ENCODE results near the gene C19orf44. TPM values are rescaled to one million over a fixed set of nuclear protein-coding genes. Genes with fewer than 3 reads are reported as not detected.
"Not testable (repeated sequence)": the region's sequence is repeated elsewhere in the genome, so short reads cannot be mapped to it uniquely, and the experiment has no call there.

Gene C19orf44
- total RNA-seq = 3.3 TPM
- long read RNA-seq, partial matches to known transcripts = 1 of 2 reads
- long read RNA-seq, other reads (novel, unspliced or antisense) = 1 of 2 reads

DNA sequence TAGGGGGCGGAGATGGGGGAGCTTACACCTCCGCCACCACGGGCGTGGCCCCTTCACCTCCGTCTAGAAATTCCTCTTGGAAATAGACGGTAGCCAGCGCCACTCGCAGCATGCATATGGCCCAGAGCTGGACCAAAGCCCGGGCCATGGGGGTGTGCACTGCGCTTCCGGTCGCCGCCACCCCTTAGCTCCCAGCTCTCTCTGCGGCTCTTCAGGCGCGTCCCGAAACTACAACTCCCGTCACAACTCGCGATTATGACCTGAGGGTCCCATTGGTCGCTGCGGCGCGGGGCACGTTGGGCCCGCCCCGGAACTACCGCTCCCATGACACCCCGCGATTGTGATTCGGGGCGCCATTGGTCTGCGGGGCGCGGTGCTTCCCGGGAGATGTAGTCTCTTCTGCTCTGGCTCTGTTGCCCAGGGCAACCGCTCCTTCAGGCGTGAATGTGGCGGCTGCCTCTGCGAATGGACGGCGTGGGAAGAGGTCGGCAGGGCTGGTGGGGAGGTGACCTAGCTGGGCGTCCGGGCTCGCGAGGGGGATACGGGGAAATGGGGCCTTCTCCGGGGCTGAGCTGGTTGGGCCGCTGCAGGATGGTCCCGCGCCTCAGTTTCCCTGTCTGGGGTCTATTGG, at the start of gene C19orf44, which contains the start of gene CALR3:
Gene C19orf44, plus strand, starts transcription at position 413 of the 631 bp plus-strand sequence. CDS start 4,399 bp downstream, outside the sequence.
Gene CALR3, minus strand, starts transcription at position 186 of the 631 bp plus-strand sequence. Its CDS starts 38 bp downstream, at position 148.
- intact Hi-C loops (cut with DNase I) = loop anchor here (5.0 kb wide), 1 partner anchor 59 kb away; no protein-coding TSS in a partner anchor
- peak; percentile 100 for DNase-seq (ENCODE audit: missing footprints)
- peak; percentile 99 for ATAC-seq

DNA sequence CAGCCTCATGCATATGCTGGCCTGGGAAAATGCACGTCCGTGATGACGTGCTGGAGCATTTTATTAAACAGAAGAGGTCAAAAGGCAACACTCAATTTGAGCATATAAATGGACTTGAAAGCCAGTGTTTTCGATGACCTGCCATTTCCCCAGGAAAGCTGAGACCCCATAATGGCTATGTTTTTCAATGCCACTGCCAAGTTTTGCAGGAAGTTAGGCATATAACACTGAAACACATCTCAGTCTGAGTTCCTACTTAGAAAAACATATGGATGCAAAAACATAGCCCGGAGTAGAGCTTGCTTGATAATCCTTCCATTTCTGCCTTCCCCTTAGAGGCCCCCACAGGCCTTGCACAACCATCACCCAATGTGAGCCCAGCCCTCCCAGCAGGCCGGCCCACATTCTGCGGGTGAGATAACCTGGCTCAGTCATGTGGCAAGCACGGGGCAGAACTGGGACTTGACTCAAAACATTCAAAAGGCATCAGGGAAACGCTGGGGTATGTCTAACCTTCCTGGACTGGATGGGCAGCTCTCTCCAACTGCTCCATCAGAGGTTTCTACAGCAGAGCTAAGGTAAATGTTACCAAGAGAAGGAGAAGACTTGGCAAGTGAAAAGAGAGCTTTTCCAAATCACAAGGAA, 49.3 kb upstream of the C19orf44 start:
- DNase-seq (ENCODE audit: missing footprints) (peak; percentile 89), ATAC-seq (peak; percentile 95)
- intact Hi-C loops (cut with DNase I) = no loop called here

DNA sequence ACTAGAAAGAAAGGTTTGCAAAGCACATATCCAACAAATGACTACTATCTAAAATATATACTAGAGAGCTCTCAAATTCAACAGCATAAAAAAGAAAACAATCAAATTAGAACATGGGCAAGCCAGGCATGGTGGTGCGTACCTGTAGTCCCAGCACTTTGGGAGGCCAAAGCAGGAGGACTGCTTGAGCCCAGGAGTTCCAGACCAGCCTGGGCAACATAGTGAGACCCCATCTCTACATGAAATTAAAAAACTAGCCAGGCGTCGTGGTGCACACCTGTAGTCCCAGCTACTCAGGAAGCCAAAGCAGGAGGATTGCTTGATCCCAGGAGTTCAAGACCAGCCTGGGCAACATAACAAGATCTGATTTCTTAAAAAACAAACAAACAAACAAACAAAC, 47.3 kb upstream of the C19orf44 start:
- ATAC-seq; intact Hi-C loops (cut with DNase I): not testable (repeated sequence)

DNA sequence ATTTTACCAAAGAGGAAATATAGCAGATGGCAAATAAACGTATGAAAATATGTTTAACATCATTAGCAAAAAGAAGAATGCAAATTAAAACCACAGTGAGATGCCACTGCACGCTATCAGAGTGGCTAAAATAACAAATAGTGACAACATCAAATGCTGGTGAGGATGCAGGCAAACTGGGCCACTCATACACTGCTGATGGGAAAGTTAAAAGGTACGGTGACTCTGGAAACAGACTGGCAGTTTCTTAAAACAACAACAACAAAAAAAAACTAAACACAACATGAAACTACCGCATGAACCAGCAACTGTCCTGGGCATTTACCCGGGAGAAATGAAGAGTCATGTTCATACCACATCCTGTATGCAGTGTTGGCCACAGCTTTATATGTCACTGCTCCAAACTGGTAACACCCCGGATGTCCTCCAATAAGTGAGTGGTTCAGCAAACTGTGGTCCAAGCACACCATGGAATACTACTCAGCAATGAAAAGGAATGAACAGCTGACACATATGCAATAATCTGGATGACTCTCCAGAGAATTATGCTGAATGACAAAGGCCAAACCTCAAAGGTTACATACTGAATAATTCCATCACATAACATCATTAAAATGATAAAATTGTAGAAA, 46.7 kb upstream of the C19orf44 start:
- intact Hi-C loops (cut with DNase I) = no loop called here
- DNase-seq (ENCODE audit: missing footprints) = no peak
- no peak for ATAC-seq

More for the DNA sequence above, 47.3 kb upstream of the C19orf44 start:
- not testable (repeated sequence) for DNase-seq (ENCODE audit: missing footprints)

DNA sequence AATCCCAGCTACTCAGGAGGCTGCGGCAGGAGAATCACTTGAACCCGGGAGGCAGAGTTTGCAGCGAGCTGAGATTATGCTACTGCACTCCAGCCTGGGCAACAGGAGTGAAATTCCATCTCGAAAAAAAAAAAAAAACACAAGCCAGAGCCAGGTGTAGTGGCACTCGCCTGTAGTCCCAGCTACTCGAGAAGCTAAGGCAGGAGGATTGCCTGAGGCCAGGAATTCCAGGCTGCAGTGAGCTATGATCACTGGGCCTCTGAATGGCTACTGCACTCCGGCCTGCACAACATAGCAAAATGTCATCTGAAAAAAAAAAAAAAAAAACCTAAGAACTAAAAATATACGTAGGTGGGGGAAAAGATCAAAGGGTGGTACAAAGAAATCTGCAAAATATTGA, 43.9 kb upstream of the C19orf44 start:
- ATAC-seq (no peak), DNase-seq (ENCODE audit: missing footprints) (no peak)
- intact Hi-C loops (cut with DNase I) = no loop called here

DNA sequence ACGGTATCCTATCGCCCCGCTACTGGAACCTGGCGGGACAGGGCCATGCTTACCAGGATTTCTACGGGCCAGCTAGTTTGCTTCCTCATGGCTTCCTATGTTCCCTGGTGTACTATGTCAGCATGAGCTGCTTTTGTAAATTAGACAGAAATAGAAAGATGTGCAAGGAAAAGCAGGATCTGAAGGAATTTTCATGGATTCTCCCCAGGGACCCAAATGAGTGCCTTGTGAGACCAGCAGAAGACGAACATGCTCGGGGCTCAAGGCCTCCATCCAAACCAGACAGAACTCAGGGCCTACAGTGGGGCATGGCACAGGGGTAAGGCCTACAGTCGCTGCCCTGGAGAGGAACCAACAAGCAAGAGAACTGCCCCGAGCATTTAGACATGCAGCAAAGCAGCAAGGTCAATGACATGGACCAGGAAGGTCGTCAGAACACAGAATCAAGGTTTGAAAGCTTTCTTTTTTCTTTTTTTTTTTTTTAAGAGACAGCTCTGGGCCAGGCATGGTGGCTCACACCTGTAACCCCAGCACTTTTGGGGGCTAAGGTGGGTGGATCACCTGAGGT, 41.8 kb upstream of the C19orf44 start:
- DNase-seq (ENCODE audit: missing footprints) = no peak
- ATAC-seq = no peak
- intact Hi-C loops (cut with DNase I) = no loop called here

DNA sequence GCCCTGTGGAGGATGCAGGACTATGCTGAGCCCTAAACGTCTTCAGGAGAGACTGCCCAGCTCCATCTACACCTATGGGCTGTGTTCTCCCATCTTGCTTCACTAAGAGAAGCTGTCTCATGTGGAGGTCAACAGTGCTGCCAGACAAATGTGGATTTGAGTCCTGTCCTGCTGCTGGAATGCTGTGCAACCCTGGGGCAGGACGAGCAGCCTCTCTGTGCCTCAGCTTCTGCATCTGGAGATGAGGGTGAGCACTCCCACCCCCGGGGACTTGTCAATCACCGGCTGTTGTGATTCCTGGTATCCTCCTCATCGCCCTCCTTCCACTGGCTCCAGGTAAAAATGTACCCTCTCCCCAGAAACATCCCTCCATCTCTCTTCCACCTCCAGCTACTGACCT, 40.7 kb upstream of the C19orf44 start:
- DNase-seq (ENCODE audit: missing footprints) (no peak), ATAC-seq (no peak)
- intact Hi-C loops (cut with DNase I) = no loop called here

DNA sequence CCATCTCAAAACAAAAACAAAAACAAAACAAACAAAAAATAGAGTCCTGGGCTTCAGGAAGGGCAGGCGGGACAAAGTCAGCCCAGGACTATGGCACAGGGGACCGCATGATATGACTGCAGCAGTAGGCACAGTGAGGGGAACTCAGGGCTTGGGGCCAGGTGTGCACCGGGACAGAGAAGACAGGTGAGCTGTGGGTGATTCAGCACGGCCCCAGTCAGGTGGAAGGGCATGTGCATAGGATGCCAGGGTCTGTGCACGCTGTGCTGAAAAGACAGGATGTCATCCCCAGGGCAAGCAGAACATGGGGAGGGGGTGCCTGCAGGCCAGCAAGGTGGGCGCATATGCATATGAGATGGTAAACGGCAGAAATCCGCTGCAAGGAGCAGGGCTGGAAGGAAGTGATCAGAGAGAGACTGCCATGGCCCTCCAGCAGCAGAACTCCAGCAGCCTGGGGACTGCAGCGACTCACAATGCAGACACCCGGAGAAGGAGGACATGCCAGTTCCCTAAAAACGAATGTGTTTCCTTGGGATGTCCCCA, 39.5 kb upstream of the C19orf44 start:
- ATAC-seq (no peak), DNase-seq (ENCODE audit: missing footprints) (no peak)
- intact Hi-C loops (cut with DNase I) = no loop called here

DNA sequence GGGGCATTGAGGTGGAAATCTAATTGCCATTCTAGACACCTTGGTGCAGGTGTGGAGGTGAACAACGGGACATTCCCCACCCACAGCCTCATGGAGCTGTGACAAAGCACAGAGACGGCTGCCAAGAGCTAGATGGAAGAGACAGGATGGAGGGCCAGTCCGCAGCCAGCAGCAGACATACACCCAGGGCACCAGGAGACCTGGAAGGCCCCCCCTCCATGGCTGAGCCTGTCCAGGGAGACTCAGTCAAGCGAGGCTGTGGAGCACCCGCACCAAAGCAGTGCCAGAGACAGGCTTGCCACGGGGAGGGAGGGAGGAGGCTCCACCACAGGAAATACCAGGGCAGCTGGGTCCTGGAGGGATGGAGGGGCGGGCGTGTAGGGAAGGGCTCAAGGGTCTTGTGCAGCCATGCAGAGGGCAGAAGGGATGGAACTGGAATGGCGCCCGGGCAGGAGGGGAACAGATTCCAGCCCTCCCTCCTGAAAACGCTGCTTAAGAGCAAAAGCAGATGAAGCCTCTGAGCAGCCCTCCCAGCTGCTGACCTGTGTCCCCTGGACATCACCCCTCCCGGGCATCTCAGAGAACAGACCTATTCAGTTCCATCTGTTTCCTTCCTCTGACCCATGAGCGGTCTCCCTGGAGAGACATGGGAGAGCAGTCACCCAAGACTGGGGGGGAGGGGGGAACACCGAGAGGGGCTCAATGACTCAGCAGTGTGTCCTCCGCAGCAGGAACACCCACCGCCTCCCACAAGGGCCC, 38.8 kb upstream of the C19orf44 start:
- intact Hi-C loops (cut with DNase I) = no loop called here
- peak; percentile 21 for ATAC-seq
- DNase-seq (ENCODE audit: missing footprints) = peak; percentile 76

DNA sequence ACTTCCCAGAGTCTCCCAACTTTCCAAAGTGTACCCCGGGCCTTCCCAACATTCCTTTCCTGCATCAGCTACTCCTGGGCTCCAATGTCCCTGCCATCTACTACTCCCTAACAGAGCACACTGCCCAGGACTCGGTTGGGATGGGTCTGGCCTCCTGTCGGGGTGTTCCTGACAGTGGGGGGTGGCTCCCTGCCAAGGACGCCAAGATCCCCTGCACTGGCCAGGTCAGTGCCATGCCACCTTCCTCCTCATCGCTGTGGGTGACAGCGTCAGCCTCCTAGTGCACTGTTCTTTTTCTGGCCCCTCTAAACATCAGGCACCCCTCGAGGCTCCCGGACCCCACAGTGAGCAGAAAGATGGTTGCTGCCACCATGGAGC, 38.3 kb upstream of the C19orf44 start:
- intact Hi-C loops (cut with DNase I) = no loop called here
- ATAC-seq (peak; percentile 33), DNase-seq (ENCODE audit: missing footprints) (peak; percentile 80)

DNA sequence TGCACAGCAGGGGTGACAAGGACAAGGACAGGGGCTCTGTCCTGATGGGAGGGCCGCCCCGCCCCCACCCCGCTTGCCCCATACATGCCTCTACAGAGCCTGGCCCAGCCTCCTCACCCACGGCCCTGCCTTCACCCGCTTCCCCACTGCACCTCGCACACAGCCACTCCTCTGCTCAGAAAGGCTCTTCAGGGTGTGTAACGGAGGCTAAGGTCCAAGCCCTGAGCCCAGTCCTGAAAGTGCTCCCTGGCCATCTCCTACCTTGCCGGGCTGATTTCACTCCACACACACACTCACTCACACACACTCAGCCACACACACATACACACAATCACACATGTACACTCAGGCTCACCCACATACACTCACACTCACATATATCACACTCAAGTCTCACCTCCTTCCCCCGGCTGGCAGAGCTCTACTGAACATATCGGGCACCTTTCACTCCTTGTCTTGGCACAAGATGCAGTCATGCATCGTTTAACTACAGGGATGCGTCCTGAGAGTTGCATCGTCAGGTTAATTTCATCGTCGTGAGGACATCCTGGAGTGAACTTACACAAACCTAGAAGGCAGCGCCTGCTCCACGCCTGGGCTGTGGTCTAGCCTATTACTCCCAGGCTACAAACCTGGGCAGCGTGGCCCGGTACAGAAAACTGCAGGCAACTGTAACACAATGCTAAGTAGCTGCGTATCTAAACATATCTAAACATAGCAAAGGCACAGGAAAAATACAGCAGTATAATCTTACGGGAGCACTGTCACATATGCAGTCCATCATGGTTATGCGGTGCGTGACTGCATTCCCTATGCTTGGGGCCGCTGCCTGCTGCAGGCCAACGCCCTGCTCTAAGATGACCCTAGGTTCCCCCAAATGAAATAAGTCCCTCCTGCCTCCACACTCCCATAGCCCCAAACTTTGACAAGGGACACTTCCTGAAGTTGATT, 37.5 kb upstream of the C19orf44 start:
- intact Hi-C loops (cut with DNase I) = no loop called here
- no peak for ATAC-seq
- DNase-seq (ENCODE audit: missing footprints) = no peak

DNA sequence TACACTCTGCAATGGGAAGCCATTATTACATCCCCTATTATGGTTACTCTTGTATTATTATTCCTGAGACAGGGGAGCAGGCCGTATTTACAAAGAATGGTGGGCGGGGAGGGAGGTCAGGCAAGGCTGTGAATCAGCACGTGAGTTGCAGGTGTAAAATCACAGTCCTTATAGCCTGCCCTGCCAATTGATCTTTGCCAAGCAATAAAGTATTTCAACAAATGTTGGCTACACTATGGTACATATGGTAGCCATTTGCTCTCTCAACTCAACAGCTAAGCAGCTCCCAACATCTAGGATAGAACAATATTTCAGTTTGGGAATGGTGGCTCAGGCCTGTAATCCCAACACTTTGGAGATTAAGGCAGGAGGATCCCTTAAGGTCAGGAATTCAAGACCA, 36.5 kb upstream of the C19orf44 start:
- ATAC-seq = no peak
- no peak for DNase-seq (ENCODE audit: missing footprints)
- intact Hi-C loops (cut with DNase I) = no loop called here

DNA sequence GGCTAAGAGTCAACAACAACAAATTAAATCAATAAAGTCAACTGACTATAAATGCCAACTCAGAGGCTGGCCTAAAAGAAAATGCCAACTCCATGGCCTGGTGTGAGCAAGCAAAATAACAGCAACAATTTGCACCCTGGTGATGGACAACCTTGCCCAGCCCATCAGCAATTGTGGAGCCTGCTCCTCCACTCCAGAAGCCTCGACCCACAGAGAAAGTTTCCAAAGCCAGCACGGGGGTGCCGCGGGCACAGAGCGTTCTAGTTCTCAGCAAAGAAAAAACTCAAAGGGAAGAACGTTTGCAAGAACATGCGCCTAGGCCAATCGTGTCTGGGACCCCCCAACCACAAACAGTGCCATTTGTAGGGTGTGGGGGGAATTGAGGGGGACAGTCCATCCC, 35.7 kb upstream of the C19orf44 start:
- ATAC-seq = no peak
- intact Hi-C loops (cut with DNase I) = no loop called here
- no peak for DNase-seq (ENCODE audit: missing footprints)

DNA sequence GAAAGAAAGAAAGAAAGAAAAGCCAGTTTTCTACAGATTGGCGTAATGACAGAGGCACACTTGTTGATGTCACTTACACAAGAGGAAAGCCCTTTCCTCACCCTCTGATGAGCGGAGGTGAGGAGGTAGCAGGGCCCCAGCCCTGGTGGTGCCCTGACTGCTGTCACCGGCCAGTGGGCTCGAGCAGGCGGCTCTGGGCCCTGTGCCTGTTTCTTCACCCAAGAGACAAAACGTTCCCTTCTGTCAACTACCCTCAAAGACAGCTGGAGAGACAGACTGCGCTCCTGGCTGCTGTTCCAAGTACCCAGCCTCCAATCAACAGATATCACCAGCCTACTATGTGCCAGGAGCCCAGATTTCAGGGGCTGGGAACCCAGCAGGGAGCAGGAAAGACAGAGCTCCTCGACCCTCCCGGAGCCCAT, 34.6 kb upstream of the C19orf44 start:
- DNase-seq (ENCODE audit: missing footprints) (peak; percentile 81), ATAC-seq (peak; percentile 82)
- intact Hi-C loops (cut with DNase I) = no loop called here

DNA sequence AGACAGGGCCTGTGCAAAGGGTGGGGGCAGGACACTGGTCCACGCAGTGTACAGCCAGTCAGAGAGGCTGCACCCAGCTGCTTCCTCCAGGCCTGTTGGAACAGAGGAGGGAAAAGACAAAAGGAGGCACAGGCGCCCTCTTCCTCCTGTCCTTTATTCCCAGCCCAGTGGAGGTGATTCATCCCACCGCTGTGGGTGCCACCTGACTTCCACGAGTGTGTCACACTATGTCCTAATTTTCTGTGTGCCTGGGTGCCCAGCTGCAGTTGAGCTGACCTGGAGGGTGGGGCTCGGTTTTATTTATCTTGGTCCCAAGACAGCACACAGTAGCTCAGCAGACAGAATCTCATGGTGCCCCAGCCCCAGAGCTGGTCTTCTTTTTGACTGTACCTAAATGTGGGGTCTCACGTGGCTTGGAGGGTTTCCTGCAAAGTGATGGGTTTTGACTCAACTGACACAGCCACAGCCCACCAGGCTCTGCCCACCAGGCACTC, 33.4 kb upstream of the C19orf44 start:
- no peak for DNase-seq (ENCODE audit: missing footprints)
- intact Hi-C loops (cut with DNase I) = no loop called here

DNA sequence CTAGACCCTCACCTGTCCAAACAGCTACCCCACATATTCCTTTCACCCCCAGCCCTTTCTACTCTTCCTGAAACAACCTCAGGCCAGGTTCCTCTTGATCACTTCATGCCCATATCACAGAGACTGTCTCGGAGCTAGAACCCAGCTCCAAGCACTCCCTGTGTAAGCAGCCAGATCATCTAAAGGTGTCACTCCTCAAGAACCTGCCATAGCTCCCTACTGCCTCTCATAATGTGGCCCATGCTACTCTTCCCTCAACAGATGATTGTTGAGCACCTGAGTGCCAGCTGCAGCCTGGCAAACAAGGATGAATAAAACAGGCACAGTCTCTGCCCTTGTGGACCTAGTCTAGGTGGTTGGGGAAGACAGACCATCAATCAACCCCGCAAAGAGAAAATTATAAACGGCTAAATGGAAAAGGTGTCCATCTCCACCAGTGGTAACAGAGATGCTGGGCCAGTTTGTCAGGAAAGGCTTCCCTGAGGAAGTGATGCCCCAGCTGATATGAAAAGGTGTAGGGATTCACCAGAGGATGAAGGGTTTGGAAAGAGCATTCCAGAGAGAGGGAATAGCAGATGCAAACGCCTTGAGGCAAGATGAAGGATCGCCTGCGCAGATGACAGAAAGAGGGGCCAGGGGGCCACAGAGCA, 32.7 kb upstream of the C19orf44 start:
- ATAC-seq (no peak), DNase-seq (ENCODE audit: missing footprints) (no peak)
- intact Hi-C loops (cut with DNase I) = no loop called here

More for the DNA sequence above, 33.4 kb upstream of the C19orf44 start:
- peak; percentile 18 for ATAC-seq

Data from Right ventricle myocardium inferior (tissue), 1 donor.